Measurements from ENCODE around the gene DNAAF3.

DNAAF3 gene

DNA sequence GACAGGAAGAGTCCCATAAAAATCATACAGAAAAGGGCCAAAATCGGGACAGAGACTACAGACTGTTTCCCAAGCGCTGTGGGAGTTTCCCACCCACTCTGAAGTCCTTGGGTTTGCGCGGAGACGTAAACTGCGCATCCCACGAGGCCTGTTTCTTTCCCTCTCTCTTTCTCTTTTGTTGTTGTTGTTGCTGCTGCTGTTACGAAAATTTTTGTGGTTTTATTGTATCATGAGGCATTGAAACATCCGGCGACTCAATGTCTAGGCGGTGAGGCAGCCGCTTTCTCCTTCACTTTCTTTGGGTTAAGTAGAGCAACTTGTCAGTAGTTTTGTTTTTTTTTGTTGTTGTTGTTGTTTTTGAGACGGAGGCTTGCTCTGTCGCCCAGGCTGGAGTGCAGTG is 47.4 kb downstream of the DNAAF3 start:
- TF ChIP-seq, protein P1, sequence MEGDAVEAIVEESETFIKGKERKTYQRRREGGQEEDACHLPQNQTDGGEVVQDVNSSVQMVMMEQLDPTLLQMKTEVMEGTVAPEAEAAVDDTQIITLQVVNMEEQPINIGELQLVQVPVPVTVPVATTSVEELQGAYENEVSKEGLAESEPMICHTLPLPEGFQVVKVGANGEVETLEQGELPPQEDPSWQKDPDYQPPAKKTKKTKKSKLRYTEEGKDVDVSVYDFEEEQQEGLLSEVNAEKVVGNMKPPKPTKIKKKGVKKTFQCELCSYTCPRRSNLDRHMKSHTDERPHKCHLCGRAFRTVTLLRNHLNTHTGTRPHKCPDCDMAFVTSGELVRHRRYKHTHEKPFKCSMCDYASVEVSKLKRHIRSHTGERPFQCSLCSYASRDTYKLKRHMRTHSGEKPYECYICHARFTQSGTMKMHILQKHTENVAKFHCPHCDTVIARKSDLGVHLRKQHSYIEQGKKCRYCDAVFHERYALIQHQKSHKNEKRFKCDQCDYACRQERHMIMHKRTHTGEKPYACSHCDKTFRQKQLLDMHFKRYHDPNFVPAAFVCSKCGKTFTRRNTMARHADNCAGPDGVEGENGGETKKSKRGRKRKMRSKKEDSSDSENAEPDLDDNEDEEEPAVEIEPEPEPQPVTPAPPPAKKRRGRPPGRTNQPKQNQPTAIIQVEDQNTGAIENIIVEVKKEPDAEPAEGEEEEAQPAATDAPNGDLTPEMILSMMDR (IDR thresholded peaks at IDR 0.05; ENCODE audit: low read length, missing control alignments), result no peak
- H3K4me3 ChIP-seq (replicated peaks; ENCODE audit: low read depth, low read length), result no peak overlapping the region
- DNase-seq (ENCODE audit: low read depth), result no peak

DNA sequence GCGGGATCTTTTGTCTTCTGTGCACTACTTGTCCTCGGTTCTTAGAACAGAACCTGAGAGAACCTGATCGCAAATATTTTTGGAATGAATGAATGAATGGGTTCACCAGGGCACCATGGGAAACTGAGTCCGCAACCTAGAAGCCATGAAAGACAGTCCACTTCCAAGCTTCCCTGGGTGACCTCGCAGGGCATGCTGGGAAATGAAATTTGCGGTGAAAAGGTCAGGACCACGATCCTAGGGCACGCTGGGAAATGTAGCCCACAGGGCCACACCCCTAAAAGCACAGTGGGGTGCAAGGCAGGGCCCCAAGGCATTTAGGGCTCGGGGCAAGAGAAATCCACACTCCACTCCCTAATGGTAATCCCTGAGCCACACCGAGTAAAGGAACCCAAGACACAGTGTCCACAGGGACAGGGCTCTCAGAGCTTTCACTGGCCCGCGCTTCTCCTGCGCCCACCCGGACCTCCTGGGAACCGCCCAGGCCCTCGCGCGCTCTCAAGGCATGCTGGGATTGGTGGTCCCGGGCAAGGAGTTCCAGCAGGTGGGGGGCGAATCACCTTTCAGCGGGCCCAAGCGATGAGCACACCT is 47.9 kb downstream of the DNAAF3 start:
- DNase-seq (ENCODE audit: low read depth), result peak; percentile 34
- TF ChIP-seq, protein P1 (IDR thresholded peaks at IDR 0.05; ENCODE audit: low read length, missing control alignments), result no peak
- peak overlapping the region; percentile 72 for H3K4me3 ChIP-seq (replicated peaks; ENCODE audit: low read depth, low read length)

DNA sequence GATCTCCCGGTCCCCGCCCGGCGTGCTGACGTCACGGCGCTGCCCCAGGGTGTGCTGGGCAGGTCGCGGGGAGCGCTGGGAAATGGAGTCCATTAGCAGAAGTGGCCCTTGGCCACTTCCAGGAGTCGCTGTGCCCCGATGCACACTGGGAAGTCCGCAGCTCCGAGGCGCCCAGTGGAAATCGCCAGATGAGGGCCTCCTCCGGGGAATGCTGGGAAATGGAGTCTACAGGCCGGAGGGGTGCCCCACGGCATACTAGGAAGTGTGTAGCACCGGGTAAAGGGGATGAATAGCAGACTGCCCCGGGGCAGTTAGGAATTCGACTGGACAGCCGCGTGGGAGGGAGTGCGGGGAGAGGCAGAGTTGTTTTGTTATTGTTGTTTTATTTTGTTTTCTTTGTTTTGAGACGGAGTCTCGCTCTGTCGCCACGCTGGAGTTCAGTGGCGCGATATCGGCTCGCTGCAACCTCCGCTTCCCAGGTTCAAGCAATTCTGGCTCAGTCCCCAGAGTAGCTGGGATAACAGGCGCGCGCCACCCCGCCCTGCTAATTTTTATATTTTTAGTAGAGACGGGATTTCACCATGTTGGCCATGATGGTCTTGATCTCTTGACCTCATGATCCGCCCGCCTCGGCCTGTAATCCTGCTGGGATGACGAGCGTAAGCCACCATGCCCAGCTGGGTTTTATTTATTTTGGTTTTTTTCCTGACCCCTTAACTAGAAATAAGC is 48.6 kb downstream of the DNAAF3 start:
- DNase-seq (ENCODE audit: low read depth), result peak; percentile 99
- H3K4me3 ChIP-seq (replicated peaks; ENCODE audit: low read depth, low read length), result peak overlapping the region; percentile 72
- TF ChIP-seq, protein P1 (IDR thresholded peaks at IDR 0.05; ENCODE audit: low read length, missing control alignments), result no peak

DNA sequence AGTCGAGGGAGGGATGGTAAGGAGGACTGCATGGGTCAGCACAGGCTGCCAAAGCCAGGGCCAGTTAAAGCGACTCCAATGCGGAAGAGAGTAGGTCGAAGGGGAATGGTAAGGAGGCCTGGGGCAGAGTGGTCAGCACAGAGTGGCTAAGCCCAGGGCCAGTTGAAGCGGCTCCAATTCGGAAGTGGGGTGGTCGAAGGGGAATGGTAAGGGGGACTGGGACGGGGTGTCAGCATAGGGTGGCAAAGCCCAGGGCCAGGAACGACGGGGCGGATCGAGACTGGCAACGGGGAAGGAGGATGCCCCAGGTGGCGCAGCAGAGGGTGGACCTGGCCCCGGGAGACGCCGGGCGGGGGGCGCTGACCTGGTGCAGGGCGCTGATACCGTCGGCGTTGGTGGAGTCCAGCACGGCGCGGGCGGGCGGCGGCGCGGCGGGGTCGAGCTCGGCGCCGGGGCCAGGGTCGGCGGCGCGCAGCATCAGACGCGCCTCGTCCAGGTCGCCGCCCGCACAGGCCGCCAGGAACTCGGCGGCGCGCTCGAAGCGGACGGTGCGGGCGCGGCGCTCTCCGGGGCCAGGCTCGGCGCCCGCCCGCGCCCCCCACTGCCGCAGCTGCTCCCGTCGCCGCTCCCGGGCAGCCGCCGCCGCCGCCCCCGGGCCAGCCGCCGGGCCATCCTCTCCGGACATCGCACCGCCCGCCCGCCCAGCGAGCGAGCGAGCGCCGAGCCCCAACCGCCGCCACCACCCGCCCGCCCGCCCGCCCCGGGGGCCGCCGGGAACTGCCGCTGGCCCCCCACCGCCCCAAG is 49.4 kb downstream of the DNAAF3 start, which contains the start of gene PPP1R12C:
Gene PPP1R12C (minus strand): TSS at position 779 of the 804 bp plus-strand sequence. CDS start 94 bp downstream, at position 685.
- no peak for DNase-seq (ENCODE audit: low read depth)
- peak within 1 kb of the TSS; percentile 93 for H3K4me3 ChIP-seq (replicated peaks; ENCODE audit: low read depth, low read length)
- TF ChIP-seq, protein P1 (IDR thresholded peaks at IDR 0.05; ENCODE audit: low read length, missing control alignments), result no peak

DNA sequence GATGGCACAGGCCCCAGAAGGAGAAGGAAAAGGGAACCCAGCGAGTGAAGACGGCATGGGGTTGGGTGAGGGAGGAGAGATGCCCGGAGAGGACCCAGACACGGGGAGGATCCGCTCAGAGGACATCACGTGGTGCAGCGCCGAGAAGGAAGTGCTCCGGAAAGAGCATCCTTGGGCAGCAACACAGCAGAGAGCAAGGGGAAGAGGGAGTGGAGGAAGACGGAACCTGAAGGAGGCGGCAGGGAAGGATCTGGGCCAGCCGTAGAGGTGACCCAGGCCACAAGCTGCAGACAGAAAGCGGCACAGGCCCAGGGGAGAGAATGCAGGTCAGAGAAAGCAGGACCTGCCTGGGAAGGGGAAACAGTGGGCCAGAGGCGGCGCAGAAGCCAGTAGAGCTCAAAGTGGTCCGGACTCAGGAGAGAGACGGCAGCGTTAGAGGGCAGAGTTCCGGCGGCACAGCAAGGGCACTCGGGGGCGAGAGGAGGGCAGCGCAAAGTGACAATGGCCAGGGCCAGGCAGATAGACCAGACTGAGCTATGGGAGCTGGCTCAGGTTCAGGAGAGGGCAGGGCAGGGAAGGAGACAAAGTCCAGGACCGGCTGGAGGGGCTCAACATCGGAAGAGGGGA is 50.1 kb downstream of the DNAAF3 start:
- DNase-seq (ENCODE audit: low read depth), result peak; percentile 71
- TF ChIP-seq, protein P1 (IDR thresholded peaks at IDR 0.05; ENCODE audit: low read length, missing control alignments), result no peak
- H3K4me3 ChIP-seq (replicated peaks; ENCODE audit: low read depth, low read length), result peak overlapping the region; percentile 93

DNA sequence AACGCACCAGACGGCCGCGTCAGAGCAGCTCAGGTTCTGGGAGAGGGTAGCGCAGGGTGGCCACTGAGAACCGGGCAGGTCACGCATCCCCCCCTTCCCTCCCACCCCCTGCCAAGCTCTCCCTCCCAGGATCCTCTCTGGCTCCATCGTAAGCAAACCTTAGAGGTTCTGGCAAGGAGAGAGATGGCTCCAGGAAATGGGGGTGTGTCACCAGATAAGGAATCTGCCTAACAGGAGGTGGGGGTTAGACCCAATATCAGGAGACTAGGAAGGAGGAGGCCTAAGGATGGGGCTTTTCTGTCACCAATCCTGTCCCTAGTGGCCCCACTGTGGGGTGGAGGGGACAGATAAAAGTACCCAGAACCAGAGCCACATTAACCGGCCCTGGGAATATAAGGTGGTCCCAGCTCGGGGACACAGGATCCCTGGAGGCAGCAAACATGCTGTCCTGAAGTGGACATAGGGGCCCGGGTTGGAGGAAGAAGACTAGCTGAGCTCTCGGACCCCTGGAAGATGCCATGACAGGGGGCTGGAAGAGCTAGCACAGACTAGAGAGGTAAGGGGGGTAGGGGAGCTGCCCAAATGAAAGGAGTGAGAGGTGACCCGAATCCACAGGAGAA is 50.9 kb downstream of the DNAAF3 start:
- peak overlapping the region; percentile 93 for H3K4me3 ChIP-seq (replicated peaks; ENCODE audit: low read depth, low read length)
- TF ChIP-seq, protein P1 (IDR thresholded peaks at IDR 0.05; ENCODE audit: low read length, missing control alignments), result no peak
- DNase-seq (ENCODE audit: low read depth), result peak; percentile 62

Data from fibroblast of pulmonary artery (primary cell).